Activated CD8-positive, alpha-beta memory T cell treated with anti-CD3 and anti-CD28 coated beads, Interleukin-2, amount 50 U/mL, for 48 hours (primary cell): ENCODE data around the gene ZC2HC1B.

Source experiments
- DNase-seq: peaks from one replicate; pipeline ENCODE4 v3.0.0-alpha.2; 2020

The ZC2HC1B gene

GRCh38 chr6:143936347-143936746 is 72.1 kb downstream of the ZC2HC1B start:
- no peak for DNase-seq

- DNase-seq = no peak
These were observed 72.7 kb downstream of the ZC2HC1B start for GRCh38 chr6:143936778-143937667.

GRCh38 chr6:143937668-143937970 is 73.3 kb downstream of the ZC2HC1B start:
- DNase-seq = no peak

- no peak for DNase-seq
These were observed 75.1 kb downstream of the ZC2HC1B start for GRCh38 chr6:143939364-143939763.

- DNase-seq = no peak
These were observed 75.8 kb downstream of the ZC2HC1B start for GRCh38 chr6:143940011-143940597.

- peak; percentile 84 for DNase-seq
These were observed 77.8 kb downstream of the ZC2HC1B start for GRCh38 chr6:143941852-143942627.

DNA sequence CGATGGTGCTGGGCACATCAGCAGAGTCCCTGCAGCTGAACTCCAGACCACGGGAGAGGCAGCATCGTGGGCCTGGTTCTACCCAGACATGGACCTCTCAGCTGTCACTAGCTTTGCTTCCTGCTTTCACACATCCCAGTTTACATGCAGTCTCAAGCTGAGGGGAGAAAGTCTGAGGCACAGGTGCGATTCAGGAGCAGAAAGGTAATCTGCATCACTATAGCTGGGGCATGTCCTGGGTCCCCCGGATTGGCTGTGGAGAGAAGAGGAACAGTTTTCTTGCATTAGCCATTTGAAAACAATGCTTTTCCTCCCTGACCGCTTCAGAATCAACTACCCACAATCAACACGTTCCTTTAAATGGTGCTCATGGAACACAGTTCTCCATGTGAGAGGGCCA is 83.9 kb downstream of the ZC2HC1B start:
- DNase-seq = no peak

DNA sequence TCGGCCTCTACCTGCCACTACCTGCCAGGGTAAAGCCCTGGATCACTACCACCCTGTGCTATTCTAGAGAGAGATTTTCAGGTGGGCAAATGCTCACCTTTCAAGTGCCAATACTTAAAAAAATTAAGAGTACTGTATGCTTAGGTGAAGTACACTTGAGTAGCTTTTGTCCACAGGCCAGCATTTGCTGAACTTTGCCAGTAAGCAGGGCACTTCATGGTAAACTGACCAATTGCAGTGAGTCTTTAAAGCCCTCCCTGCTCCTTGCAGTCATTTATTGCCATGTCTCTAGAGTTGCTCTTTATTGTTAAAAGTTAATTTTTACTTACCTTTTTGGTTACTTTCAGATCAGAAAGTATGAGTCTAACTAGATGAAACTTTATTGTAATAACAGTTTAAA is 85.3 kb downstream of the ZC2HC1B start:
- DNase-seq = no peak

DNA sequence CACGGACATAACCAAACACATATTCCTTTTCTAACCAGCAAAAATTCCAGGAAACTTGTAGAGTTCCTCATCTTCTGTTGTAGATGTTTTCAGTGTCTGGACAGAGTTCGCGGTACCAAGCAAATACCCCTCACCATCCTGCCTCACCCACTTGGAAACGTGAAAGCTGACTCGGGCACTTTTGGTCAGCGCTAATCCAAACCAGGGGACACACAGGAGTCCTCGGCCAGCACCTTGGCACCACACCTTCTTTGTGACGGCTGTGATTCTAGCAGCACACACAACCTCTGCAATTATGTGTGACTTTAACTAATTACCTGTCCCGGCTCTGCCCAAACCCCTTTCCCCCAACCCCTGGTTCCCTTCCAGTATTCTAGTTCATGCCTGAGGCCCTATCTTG is 85.7 kb downstream of the ZC2HC1B start:
- no peak for DNase-seq

DNA sequence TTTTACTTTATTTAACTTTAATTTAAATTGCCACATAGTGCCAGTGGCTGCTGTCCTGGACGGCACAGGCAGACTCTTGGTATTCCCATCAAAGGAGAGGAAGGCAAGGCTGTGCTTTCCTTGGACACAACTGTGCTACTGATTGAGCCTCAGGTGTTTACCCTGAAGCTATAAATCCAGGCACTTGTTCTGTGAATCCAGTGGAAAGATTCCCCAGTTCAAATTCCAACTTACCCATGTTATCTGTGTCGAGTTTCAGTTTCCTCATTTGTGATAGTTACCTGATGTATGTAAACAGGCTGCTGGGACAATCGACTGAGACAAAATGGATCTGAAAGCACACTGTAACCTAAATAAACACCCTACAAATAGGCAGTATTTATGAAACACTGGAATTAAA is 86.6 kb downstream of the ZC2HC1B start:
- DNase-seq = no peak

- no peak for DNase-seq
These were observed 87.9 kb downstream of the ZC2HC1B start for GRCh38 chr6:143952060-143952778.

DNA sequence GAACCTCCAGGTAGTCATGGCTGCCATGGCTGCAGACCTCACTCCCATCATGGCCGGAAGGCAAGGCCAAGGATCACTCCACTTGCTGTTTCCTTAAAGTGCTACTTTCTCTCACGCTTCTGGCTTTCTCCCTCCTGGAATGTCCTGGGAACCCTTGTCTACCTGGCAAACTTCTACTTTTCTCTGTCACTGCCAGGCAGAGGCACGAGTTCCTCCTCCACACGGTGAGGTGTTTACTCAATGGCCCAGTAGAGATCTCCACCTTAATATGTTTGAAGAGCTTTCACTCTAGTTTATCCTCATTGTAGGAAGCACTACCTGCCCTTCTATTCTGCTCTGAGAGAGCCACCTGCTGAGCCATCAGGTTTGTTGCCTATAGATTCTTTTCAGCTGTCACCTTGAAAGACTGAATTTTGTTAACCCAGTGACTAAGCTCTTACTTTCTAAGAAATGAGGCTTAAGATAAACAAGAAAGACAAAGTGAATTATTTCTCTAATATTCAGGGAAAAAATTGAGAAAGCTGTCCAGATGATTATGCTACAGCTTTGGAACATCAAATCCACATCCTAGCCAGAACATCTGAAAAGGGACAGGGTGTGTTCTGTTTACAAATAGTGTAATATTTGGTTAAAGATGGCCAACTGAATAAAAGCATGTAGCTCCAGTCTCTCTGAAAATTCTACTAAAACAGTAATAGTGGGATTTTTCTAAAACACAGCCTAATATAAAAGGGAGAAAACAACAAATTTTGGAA is 88.8 kb downstream of the ZC2HC1B start:
- DNase-seq = no peak

DNA sequence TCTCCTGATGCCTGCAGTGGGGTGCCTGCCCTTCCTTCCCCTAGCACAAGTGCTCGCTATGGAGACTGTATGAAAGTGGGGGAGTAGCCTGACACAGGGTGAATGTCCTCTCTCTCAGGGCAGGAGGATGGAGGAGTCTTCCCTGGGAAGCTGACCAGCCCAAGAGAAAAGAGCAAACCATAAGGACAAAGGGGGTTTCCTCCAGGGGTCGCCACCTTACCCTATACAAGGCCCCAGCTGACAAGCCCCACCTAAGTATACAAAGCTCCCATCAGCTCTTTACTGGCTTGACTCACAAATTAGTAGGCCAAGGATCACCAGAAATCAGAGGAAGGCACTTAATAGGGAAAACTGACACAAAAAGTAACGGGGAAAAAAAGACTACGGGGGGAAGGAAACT is 89.6 kb downstream of the ZC2HC1B start:
- DNase-seq = no peak

- no peak for DNase-seq
These were observed 91.7 kb downstream of the ZC2HC1B start for GRCh38 chr6:143955971-143956370.

- DNase-seq = no peak
These were observed 93.5 kb downstream of the ZC2HC1B start for GRCh38 chr6:143957679-143958274.

DNA sequence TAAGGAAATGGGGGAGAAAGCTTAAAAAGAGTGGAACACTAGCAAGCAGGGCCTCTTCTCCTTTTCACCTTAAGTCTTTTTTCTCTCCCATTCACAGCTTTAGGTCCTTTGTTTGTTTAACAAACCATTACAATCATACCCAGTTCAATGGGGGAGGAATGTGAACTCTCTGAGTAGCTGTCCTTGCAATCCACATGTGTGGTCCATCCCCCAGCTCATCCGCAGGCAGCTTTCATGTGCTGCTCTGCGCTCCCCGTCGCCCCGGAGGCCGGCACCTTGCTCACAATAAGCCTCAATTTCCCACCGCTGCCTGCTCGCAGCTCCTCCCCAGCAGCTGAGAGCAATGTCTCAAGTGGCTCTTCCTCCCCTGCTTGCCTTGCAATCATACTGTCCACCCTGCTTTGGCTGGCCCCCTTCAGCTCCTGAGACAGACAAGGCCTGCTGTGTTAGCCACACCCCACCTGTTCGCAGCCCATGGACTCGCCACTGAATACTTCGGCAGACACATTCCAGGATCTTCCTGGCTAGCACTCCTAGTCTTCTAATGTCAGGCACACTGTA is 94.6 kb downstream of the ZC2HC1B start:
- no peak for DNase-seq

DNA sequence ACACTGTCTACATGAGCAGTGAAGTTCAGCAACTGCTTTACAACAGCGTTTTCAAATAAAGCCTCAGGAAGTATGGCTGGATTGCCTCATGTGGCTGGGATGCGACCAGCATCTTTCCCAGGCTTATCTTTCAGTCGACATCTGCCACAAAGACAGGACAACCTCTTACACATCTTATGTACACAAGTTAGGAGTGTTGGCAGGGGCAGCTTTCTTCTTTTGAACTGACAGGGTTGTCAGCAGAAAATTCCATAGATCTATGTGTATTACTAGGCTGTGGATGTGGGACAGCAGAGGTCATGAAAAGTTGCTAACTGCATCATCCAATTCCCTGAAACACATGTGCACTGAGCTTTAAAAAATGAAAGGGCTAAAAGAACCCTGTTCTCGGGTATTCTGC is 95.7 kb downstream of the ZC2HC1B start:
- no peak for DNase-seq

DNA sequence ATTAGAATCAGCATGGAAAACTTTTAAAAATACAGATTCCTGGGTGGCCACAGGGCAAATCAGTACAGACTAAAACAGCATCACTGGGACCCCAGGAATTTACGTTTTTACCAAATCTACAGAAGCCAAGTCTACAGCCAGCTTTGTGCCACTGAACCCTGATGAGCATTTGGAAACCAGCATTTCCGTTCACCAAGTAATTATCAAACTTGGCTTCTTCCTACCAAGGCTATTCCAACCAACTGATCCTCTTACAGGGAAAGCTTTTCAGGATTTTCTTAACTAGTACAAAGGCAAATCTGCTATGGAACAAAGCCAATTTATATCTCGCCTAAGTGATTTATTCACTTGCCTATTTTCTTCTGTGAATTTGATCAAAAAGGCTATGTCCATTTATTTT is 96.8 kb downstream of the ZC2HC1B start:
- DNase-seq = no peak

- DNase-seq = no peak
These were observed 97.9 kb downstream of the ZC2HC1B start for GRCh38 chr6:143961886-143962878.

DNA sequence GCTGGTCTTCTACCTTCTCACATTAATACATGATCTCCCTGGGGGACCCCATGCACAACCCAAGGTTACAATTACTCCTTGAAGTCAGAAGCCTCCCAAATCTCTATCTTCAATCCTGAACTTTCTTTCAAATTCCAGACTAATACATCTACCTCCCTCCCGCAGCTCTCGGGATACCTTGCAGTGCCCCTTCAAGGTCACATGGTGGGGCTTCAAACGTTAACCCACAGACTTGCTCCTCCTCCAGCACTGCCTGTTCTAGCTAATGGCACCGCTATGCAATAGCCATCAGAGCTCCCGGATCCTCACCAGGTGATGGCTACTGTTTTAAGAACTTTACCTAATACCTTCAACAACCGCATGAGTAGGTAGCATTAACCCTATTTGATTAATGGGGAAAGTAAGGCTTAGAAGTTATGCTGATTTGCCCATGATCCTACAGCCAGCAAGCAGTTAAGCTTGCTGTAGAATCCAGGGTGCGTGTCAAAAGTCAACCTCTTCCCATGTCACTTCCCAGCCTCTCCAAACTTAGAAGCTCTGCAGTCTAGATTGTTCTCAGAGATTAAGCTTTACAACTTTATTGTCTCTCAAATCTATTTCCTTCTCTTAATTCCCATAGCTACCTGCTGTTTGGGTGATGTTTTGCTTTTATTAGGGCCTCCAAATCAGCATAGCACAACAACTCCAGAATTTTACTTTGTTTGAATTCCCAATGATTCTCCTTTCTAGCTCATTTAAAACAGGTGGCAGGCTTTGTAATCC is 99.1 kb downstream of the ZC2HC1B start:
- DNase-seq = no peak
